NCI-H1092 (cell line): ENCODE results near the gene TRIM31.

ENCODE experiments used
- DNase-seq: peaks from one replicate; lab custom pipeline; 2025; lab: John Stamatoyannopoulos, UW

Gene TRIM31

GRCh38 chr6:30075790-30076732 lies 36.8 kb downstream of the TRIM31 start:
- DNase-seq, result no peak

- no peak for DNase-seq
Measured at GRCh38 chr6:30075094-30075789, 37.6 kb downstream of the TRIM31 start, which contains the start of gene RNF39. TSS of gene RNF39 (minus strand) at chr6:30075769. CDS start at chr6:30075585, 184 bp downstream.

GRCh38 chr6:30074331-30075093 lies 38.4 kb downstream of the TRIM31 start:
- DNase-seq, result no peak

- no peak for DNase-seq
Measured at GRCh38 chr6:30073489-30074235, 39.2 kb downstream of the TRIM31 start.

GRCh38 chr6:30071858-30072257 lies 41.0 kb downstream of the TRIM31 start:
- no peak for DNase-seq

- no peak for DNase-seq
Measured at GRCh38 chr6:30071081-30071818, 41.6 kb downstream of the TRIM31 start.

- no peak for DNase-seq
Measured at GRCh38 chr6:30067460-30068139, 45.3 kb downstream of the TRIM31 start.

- peak; percentile 95 for DNase-seq
Measured at GRCh38 chr6:30066577-30067459, 46.1 kb downstream of the TRIM31 start, which contains the start of gene PPP1R11. TSS of gene PPP1R11 (plus strand) at chr6:30067198. CDS start at chr6:30067411, 213 bp downstream.

- no peak for DNase-seq
Measured at GRCh38 chr6:30066082-30066481, 46.8 kb downstream of the TRIM31 start.

- DNase-seq, result no peak
Measured at GRCh38 chr6:30063315-30063714, 49.6 kb downstream of the TRIM31 start.

- DNase-seq, result no peak
Measured at GRCh38 chr6:30062471-30063178, 50.3 kb downstream of the TRIM31 start.

GRCh38 chr6:30061858-30062458 lies 50.9 kb downstream of the TRIM31 start:
- no peak for DNase-seq

GRCh38 chr6:30061092-30061857 lies 51.6 kb downstream of the TRIM31 start, which contains the start of gene POLR1H:
TSS of gene POLR1H (plus strand) at chr6:30061265. CDS start at chr6:30061525, 260 bp downstream.
- peak; percentile 96 for DNase-seq

- no peak for DNase-seq
Measured at GRCh38 chr6:30060606-30061091, 52.2 kb downstream of the TRIM31 start.

- DNase-seq, result no peak
Measured at GRCh38 chr6:30055513-30055912, 57.4 kb downstream of the TRIM31 start.

- no peak for DNase-seq
Measured at GRCh38 chr6:30053682-30054081, 59.2 kb downstream of the TRIM31 start.
